ENCODE measurements around the gene LIPC. TPM values are rescaled to one million over a fixed set of nuclear protein-coding genes. Genes with fewer than 3 reads are reported as not detected.

Gene LIPC
- total RNA-seq, 2 experiments from 2014 or later, result 0.30 to 0.50 TPM

- H3K36me3 Mint-ChIP-seq (ENCODE audit: low read depth), result no peaks in the 10 kb centered on the region
- no peaks in the 10 kb centered on the region for H3K9me3 Mint-ChIP-seq (ENCODE audit: low read depth)
- no peak overlapping the region for H3K27ac Mint-ChIP-seq
- ATAC-seq, result no peak
- no peak overlapping the region for H3K4me3 Mint-ChIP-seq
- peaks cover 13% of the 10 kb centered on the region for H3K4me1 Mint-ChIP-seq
- CTCF ChIA-PET, result no interaction called here
- H3K27me3 Mint-ChIP-seq, result no peaks in the 10 kb centered on the region
- POLR2A ChIA-PET, result no interaction called here
- intact Hi-C loops (cut with DNase I, micrococcal nuclease), result no loop called here
- DNase-seq, result no peak
Observed at GRCh38 chr15:58553365-58553918, 121.7 kb downstream of the LIPC start.

DNA sequence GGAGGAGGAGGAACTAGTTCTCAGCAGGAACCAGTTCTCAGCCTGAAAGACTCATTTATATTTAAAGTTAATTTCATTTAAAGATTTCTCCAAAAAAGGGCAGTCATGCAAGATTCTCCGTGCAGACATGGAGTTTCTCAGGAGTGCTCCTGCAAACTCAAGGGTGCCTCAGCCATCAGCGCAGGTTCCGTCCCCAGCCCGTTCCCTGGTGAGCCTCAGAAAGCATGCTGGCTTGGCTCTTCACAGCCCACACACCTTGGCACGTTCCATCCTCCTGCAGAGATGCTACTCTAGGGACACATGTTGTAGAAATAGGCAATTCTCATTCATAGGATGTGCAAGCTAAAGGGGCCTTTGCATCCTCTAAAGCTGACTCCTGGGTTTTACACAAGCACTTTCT is 123.0 kb downstream of the LIPC start:
- Mint-ChIP-seq H3K27ac (no peak overlapping the region), H3K36me3 (ENCODE audit: low read depth) (no peaks in the 10 kb centered on the region), H3K9me3 (ENCODE audit: low read depth) (no peaks in the 10 kb centered on the region), H3K27me3 (no peaks in the 10 kb centered on the region), H3K4me3 (no peak overlapping the region), H3K4me1 (peaks cover 13% of the 10 kb centered on the region)
- ATAC-seq (no peak), DNase-seq (no peak)
- CTCF ChIA-PET, result no interaction called here
- intact Hi-C loops (cut with DNase I, micrococcal nuclease), result no loop called here
- POLR2A ChIA-PET, result no interaction called here

DNA sequence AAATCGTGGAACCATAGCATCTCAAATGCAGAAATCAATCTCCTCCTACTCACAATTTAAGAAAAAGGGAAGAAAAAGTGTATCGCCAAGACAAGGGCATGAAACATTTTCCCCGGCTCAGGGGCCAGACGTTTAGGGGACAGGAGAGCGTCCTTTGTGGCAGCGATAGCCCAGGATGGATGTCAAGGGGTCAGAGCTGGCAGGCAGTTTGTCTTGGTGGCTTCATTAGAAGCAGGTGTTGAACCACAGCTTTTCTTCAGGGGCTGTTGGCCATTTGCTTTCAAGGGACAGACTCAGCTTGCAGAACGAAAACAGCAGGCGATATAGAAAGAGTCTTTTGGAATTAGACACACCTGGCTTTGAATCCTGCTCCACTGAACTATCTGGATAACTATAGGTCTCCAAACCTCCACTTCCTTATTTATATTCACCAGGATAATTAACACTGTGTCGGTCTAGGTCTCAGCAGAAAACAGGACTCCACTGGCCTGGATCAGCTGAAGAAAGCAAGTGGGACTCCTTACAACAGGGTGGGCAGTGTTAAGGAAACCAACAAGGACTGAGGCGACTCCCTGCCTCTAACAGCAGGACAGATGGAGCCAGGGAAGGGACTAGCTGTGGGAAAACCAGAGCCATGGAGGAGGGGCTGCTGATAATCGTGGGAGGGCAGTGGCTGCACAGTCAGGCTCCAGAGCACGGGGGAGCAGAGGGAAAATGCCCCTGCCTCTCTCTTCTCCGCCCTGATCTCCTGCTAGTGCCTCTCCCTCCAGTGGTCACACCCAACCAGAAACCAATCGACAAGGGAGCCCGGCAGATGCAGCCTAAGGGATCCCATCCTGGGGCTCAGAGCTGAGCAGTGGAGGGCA is 123.6 kb downstream of the LIPC start:
- H3K9me3 Mint-ChIP-seq (ENCODE audit: low read depth), result no peaks in the 10 kb centered on the region
- H3K27ac Mint-ChIP-seq, result no peak overlapping the region
- POLR2A ChIA-PET, result no interaction called here
- H3K4me3 Mint-ChIP-seq, result no peak overlapping the region
- H3K27me3 Mint-ChIP-seq, result no peaks in the 10 kb centered on the region
- intact Hi-C loops (cut with DNase I, micrococcal nuclease), result no loop called here
- CTCF ChIA-PET, result interaction anchor here (1.0 kb wide), 1 partner anchor 327 kb away, joined by 4 read pairs; no protein-coding TSS in a partner anchor
- peaks cover 13% of the 10 kb centered on the region for H3K4me1 Mint-ChIP-seq
- ATAC-seq, result no peak
- DNase-seq, result no peak
- H3K36me3 Mint-ChIP-seq (ENCODE audit: low read depth), result no peaks in the 10 kb centered on the region

- POLR2A ChIA-PET, result no interaction called here
- CTCF ChIA-PET, result interaction anchor here (0.7 to 1.9 kb wide), 3 partner anchors 13 to 328 kb away, joined by 4 to 5 read pairs (median 4); no protein-coding TSS in a partner anchor
- Mint-ChIP-seq H3K27me3 (no peaks in the 10 kb centered on the region), H3K4me1 (peaks cover 12% of the 10 kb centered on the region), H3K36me3 (ENCODE audit: low read depth) (no peaks in the 10 kb centered on the region), H3K9me3 (ENCODE audit: low read depth) (no peaks in the 10 kb centered on the region), H3K4me3 (no peak overlapping the region), H3K27ac (no peak overlapping the region)
- ATAC-seq, result no peak
- DNase-seq, result no peak
- intact Hi-C loops (cut with DNase I, micrococcal nuclease), result no loop called here
Observed at GRCh38 chr15:58556028-58556361, 124.2 kb downstream of the LIPC start.

- ATAC-seq (no peak), DNase-seq (no peak)
- no peaks in the 10 kb centered on the region for H3K36me3 Mint-ChIP-seq (ENCODE audit: low read depth)
- ChIA-PET POLR2A (no interaction called here), CTCF (interaction anchor here (0.7 to 1.9 kb wide), 3 partner anchors 12 to 328 kb away, joined by 4 to 5 read pairs (median 4); no protein-coding TSS in a partner anchor)
- no peak overlapping the region for H3K4me3 Mint-ChIP-seq
- no peaks in the 10 kb centered on the region for H3K9me3 Mint-ChIP-seq (ENCODE audit: low read depth)
- H3K27ac Mint-ChIP-seq, result no peak overlapping the region
- H3K27me3 Mint-ChIP-seq, result no peaks in the 10 kb centered on the region
- intact Hi-C loops (cut with DNase I, micrococcal nuclease), result no loop called here
- H3K4me1 Mint-ChIP-seq, result peaks cover 7% of the 10 kb centered on the region
Observed at GRCh38 chr15:58556541-58556940, 124.8 kb downstream of the LIPC start.

DNA sequence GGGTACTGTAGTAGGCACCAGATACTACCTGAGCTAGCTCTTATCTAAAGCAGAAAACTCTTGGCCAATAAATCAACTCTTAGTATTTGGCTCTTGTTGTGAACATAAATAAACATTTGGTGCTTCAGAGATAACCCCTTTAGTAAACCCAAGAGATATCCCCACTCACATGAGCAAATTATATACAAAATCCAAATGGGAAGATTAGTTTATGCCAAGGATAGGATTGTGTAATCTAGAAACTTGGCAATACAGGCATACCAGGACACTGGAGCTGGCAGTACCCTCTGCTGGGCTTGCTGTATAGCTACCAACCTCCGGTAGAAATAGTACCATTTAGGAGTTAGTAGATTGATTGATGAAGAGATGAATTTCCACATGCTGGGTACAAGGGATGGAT is 127.0 kb downstream of the LIPC start:
- ChIA-PET CTCF (interaction anchor here (1.0 kb wide), 1 partner anchor 26 kb away, joined by 3 read pairs; no protein-coding TSS in a partner anchor), POLR2A (no interaction called here)
- ATAC-seq (no peak), DNase-seq (no peak)
- no peaks in the 10 kb centered on the region for H3K4me1 Mint-ChIP-seq
- H3K4me3 Mint-ChIP-seq, result no peak overlapping the region
- H3K27ac Mint-ChIP-seq, result no peak overlapping the region
- no peaks in the 10 kb centered on the region for H3K9me3 Mint-ChIP-seq (ENCODE audit: low read depth)
- no peaks in the 10 kb centered on the region for H3K36me3 Mint-ChIP-seq (ENCODE audit: low read depth)
- no peaks in the 10 kb centered on the region for H3K27me3 Mint-ChIP-seq
- intact Hi-C loops (cut with DNase I, micrococcal nuclease), result no loop called here

DNA sequence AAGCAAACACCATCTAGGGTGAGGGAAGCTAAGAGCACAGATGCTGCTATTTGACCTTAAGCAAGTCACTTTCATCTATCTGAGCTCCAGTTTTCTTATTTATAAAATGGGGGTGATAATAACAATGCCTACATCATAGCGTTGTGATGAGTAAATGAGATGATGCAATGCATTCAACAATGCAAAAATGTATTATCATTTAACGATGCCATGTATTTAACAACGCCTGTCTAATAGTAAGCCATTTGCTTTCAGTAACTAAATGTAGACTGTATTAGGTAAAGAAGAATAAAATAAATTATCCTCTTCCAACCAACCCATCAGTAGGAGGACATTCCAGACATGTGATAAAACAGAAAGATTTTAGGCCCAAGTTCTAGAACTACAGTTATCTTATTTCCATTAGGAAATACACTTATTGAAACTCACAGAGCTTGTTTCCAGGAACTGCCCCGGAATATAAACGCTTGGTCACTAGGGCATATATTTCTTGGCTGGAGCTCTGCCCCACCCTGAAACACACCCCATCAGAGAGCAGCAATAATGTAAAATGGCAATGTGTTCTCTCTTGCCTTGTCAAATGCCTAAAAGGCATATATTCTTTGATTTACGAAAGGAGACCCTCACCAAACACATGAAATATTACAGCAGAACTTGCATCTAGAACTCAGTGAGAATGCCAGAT is 128.3 kb downstream of the LIPC start:
- ATAC-seq (no peak), DNase-seq (no peak)
- POLR2A ChIA-PET, result interaction anchor here (0.7 kb wide), 1 partner anchor 245 kb away, joined by 3 read pairs; no protein-coding TSS in a partner anchor
- no peak overlapping the region for H3K27ac Mint-ChIP-seq
- intact Hi-C loops (cut with DNase I, micrococcal nuclease), result no loop called here
- H3K9me3 Mint-ChIP-seq (ENCODE audit: low read depth), result no peaks in the 10 kb centered on the region
- CTCF ChIA-PET, result no interaction called here
- H3K27me3 Mint-ChIP-seq, result no peaks in the 10 kb centered on the region
- H3K4me3 Mint-ChIP-seq, result no peak overlapping the region
- H3K4me1 Mint-ChIP-seq, result no peaks in the 10 kb centered on the region
- no peaks in the 10 kb centered on the region for H3K36me3 Mint-ChIP-seq (ENCODE audit: low read depth)

GRCh38 chr15:58561321-58561720 is 129.5 kb downstream of the LIPC start:
- Mint-ChIP-seq H3K4me3 (no peak overlapping the region), H3K36me3 (ENCODE audit: low read depth) (no peaks in the 10 kb centered on the region), H3K27me3 (no peaks in the 10 kb centered on the region), H3K9me3 (ENCODE audit: low read depth) (no peaks in the 10 kb centered on the region), H3K27ac (no peak overlapping the region), H3K4me1 (no peaks in the 10 kb centered on the region)
- intact Hi-C loops (cut with DNase I, micrococcal nuclease), result no loop called here
- ATAC-seq, result no peak
- DNase-seq, result no peak
- ChIA-PET CTCF (no interaction called here), POLR2A (no interaction called here)

- POLR2A ChIA-PET, result no interaction called here
- CTCF ChIA-PET, result no interaction called here
Observed at GRCh38 chr15:58562135-58562534, 130.3 kb downstream of the LIPC start.

GRCh38 chr15:58564981-58565380 is 133.2 kb downstream of the LIPC start:
- ChIA-PET POLR2A (no interaction called here), CTCF (no interaction called here)

More at GRCh38 chr15:58562135-58562534, 130.3 kb downstream of the LIPC start:
- H3K27ac Mint-ChIP-seq, result no peak overlapping the region
- H3K9me3 Mint-ChIP-seq (ENCODE audit: low read depth), result no peaks in the 10 kb centered on the region
- no peak for ATAC-seq
- no peaks in the 10 kb centered on the region for H3K4me1 Mint-ChIP-seq
- H3K27me3 Mint-ChIP-seq, result no peaks in the 10 kb centered on the region
- DNase-seq, result no peak
- H3K36me3 Mint-ChIP-seq (ENCODE audit: low read depth), result no peaks in the 10 kb centered on the region
- H3K4me3 Mint-ChIP-seq, result no peak overlapping the region
- intact Hi-C loops (cut with DNase I, micrococcal nuclease), result no loop called here

GRCh38 chr15:58565619-58566018 is 133.8 kb downstream of the LIPC start:
- DNase-seq (no peak), ATAC-seq (no peak)
- Mint-ChIP-seq H3K9me3 (ENCODE audit: low read depth) (no peaks in the 10 kb centered on the region), H3K27me3 (no peaks in the 10 kb centered on the region), H3K36me3 (ENCODE audit: low read depth) (no peaks in the 10 kb centered on the region), H3K4me3 (no peak overlapping the region), H3K27ac (no peak overlapping the region), H3K4me1 (peaks cover 10% of the 10 kb centered on the region)
- POLR2A ChIA-PET, result no interaction called here
- CTCF ChIA-PET, result no interaction called here
- intact Hi-C loops (cut with DNase I, micrococcal nuclease), result no loop called here

More at GRCh38 chr15:58564981-58565380, 133.2 kb downstream of the LIPC start:
- no peaks in the 10 kb centered on the region for H3K36me3 Mint-ChIP-seq (ENCODE audit: low read depth)
- H3K4me3 Mint-ChIP-seq, result no peak overlapping the region
- ATAC-seq (no peak), DNase-seq (no peak)
- intact Hi-C loops (cut with DNase I, micrococcal nuclease), result no loop called here
- no peaks in the 10 kb centered on the region for H3K27me3 Mint-ChIP-seq
- no peaks in the 10 kb centered on the region for H3K9me3 Mint-ChIP-seq (ENCODE audit: low read depth)
- peaks cover 10% of the 10 kb centered on the region for H3K4me1 Mint-ChIP-seq
- H3K27ac Mint-ChIP-seq, result no peak overlapping the region

GRCh38 chr15:58566029-58566428 is 134.2 kb downstream of the LIPC start:
- Mint-ChIP-seq H3K27me3 (no peaks in the 10 kb centered on the region), H3K9me3 (ENCODE audit: low read depth) (no peaks in the 10 kb centered on the region), H3K36me3 (ENCODE audit: low read depth) (no peaks in the 10 kb centered on the region), H3K4me1 (peaks cover 10% of the 10 kb centered on the region), H3K27ac (no peak overlapping the region), H3K4me3 (no peak overlapping the region)
- intact Hi-C loops (cut with DNase I, micrococcal nuclease), result no loop called here
- ATAC-seq (no peak), DNase-seq (no peak)
- ChIA-PET CTCF (no interaction called here), POLR2A (no interaction called here)
